Adipose tissue (tissue), 3 donors: ENCODE measurements around the gene KHDC1. TPM values are rescaled to one million over a fixed set of nuclear protein-coding genes. Genes with fewer than 3 reads are reported as not detected.
"Not testable (repeated sequence)": the region's sequence is repeated elsewhere in the genome, so short reads cannot be mapped to it uniquely, and the experiment has no call there.

ENCODE experiments used
- H3K27ac ChIP-seq: one replicate; pipeline ENCODE4 v1.5.1; 2013; ENCODE audit warnings: low read depth, low read length
- WGBS, 3 donors: extraction: QIAGEN DNeasy Blood & Tissue Kit; methylation state at CpG; one replicate each; pipeline ENCODE4 v1.1.7; 2013; 5-methylcytosine and 5-hydroxymethylcytosine counted together
- polyA plus RNA-seq, 3 donors: library from polyadenylated mRNA; stranded (reverse); fragments of 200-250 nt; gene quantifications; one replicate each; pipeline ENCODE4 v1.2.3, GENCODE V29; 2013
- donor health status: healthy with polysubstance abuse.
- donor health status: Bipolar disorder and iron deficiency.
- donor health status: healthy.

The KHDC1 gene
- polyA plus RNA-seq, 3 donors, result 0.88 to 2.4 (median 2.0) TPM

DNA sequence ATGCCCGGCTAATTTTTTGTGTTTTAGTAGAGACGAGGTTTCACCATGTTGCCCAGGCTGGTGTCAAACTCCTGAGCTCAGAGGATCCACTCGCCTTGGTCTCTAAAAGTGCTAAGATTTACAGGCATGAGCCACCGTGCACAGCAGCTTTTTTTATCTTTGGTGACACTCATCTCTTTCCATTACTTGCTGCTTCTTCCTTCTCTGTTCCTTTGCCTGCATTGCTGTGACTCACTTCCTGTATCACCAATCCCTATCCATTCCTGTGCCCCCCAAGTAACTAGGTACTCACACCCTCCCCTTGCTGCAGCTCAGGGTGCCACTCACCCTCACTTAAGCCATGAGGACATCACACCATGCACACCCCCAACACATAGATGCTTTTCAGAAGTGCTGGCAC lies 62.3 kb downstream of the KHDC1 start:
- H3K27ac ChIP-seq, result no peak overlapping the region
- 66 to 80% (median 73%) methylated on average over 4 of the region's 4 CpGs for WGBS, 3 donors

DNA sequence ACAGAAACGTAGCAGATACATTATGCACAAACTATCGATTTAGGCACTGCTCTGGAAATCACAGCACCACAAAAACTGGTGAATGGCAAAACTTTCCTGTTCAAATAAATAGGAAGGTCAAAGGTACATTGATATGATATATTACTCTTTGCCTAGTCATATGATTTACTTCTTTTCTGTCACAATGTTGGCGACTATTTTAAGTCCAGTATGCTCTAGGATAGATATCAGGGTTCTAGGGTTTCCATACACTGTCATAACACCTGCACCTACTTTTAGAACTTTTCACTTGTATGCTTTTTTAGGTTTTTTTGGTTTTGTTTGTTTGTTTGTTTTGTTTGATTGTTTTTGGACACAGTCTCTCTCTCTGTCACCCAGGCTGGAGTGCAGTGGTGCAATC lies 62.7 kb downstream of the KHDC1 start:
- no peak overlapping the region for H3K27ac ChIP-seq
- 75 to 86% (median 86%) methylated on average over 3 of the region's 3 CpGs for WGBS, 3 donors

GRCh38 chr6:73194744-73195143 lies 68.3 kb downstream of the KHDC1 start:
- 83 to 93% (median 86%) methylated on average over 7 of the region's 7 CpGs for WGBS, 3 donors
- H3K27ac ChIP-seq, result no peak overlapping the region

DNA sequence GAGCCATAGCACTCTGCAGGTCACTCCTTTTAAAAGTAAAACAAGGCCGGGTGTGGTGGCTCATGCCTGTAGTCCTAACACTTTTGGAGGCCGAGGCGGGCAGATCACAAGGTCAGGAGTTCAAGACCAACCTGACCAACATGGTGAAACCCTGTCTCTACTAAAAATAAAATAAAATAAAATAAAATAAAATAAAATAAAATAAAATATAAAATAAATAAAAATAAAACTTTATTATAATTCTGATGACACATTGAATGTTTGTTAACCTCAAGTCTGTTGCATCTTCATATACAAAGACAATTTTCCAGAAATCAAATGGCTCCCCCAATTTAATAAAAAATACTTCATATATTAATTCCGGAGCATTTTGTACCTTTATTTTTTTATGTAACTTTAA lies 69.7 kb downstream of the KHDC1 start:
- H3K27ac ChIP-seq, result not testable (repeated sequence)
- WGBS, 3 donors, result 92 to 96% (median 95%) methylated on average over 4 of the region's 4 CpGs

Other genes starting within 250 kb of the KHDC1 start
- gene KHDC1L, start 37.7 kb downstream of the KHDC1 start, polyA plus RNA-seq, result not detected
- gene DPPA5, start 91.1 kb upstream of the KHDC1 start, polyA plus RNA-seq, result not detected
- not detected for gene KHDC3L, start 99.5 kb upstream of the KHDC1 start, polyA plus RNA-seq
- gene OOEP, start 106.7 kb upstream of the KHDC1 start, polyA plus RNA-seq, result under 1 TPM in 2 of 3 donors, not detected in 1; 0.27 to 0.59 TPM
- gene DDX43, start 131.6 kb upstream of the KHDC1 start, polyA plus RNA-seq, result 1 to 10 TPM in 1 of 3 donors, under 1 TPM in 2; 0.79 to 1.1 (median 0.86) TPM
- gene CGAS, start 189.1 kb upstream of the KHDC1 start, polyA plus RNA-seq, result 1 to 10 TPM in 2 of 3 donors, under 1 TPM in 1; 0.81 to 5.1 (median 2.7) TPM
- gene MTO1, start 198.5 kb upstream of the KHDC1 start, polyA plus RNA-seq, result 10 to 100 TPM in 2 of 3 donors, 1 to 10 TPM in 1; 9.6 to 17.2 (median 11.7) TPM